Measurements from ENCODE around the gene DKC1.

GRCh38 chrX:154720067-154720466 is 42.6 kb upstream of the DKC1 start:
- TF ChIP-seq, protein P1, sequence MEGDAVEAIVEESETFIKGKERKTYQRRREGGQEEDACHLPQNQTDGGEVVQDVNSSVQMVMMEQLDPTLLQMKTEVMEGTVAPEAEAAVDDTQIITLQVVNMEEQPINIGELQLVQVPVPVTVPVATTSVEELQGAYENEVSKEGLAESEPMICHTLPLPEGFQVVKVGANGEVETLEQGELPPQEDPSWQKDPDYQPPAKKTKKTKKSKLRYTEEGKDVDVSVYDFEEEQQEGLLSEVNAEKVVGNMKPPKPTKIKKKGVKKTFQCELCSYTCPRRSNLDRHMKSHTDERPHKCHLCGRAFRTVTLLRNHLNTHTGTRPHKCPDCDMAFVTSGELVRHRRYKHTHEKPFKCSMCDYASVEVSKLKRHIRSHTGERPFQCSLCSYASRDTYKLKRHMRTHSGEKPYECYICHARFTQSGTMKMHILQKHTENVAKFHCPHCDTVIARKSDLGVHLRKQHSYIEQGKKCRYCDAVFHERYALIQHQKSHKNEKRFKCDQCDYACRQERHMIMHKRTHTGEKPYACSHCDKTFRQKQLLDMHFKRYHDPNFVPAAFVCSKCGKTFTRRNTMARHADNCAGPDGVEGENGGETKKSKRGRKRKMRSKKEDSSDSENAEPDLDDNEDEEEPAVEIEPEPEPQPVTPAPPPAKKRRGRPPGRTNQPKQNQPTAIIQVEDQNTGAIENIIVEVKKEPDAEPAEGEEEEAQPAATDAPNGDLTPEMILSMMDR (IDR thresholded peaks at IDR 0.05; ENCODE audit: low read depth, low read length), result no peak
- TF ChIP-seq EZH2phosphoT487 (IDR thresholded peaks at IDR 0.05; ENCODE audit: low read depth), result no peak

Data from OCI-LY3 (cell line).